Activated CD8-positive, alpha-beta memory T cell treated with anti-CD3 and anti-CD28 coated beads for 36 hours (primary cell): ENCODE measurements around the gene TBL1X. TPM values are rescaled to one million over a fixed set of nuclear protein-coding genes. Genes with fewer than 3 reads are reported as not detected.

Source experiments
- CTCF ChIA-PET: fragments of 350-600 bp; sonication (Branson Sonifier 250); formaldehyde crosslinking; loops from one replicate; lab custom pipeline; 2021; ENCODE audit warnings: antibody characterized with exemption; lab: Charles Lee
- POLR2A ChIA-PET: fragments of 350-600 bp; sonication (Branson Sonifier 250); formaldehyde crosslinking; loops from one replicate; lab custom pipeline; 2021; ENCODE audit warnings: antibody characterized with exemption; lab: Charles Lee
- total RNA-seq, 2 experiments: library from RNA; stranded (reverse); gene quantifications; one replicate each; pipeline ENCODE4 v1.2.3, GENCODE V29; 2021

Gene TBL1X
- total RNA-seq, 2 experiments from 2014 or later, result 34.0 to 35.5 TPM

GRCh38 chrX:9708923-9709553 is 244.2 kb downstream of the TBL1X start:
- ChIA-PET POLR2A (no interaction called here), CTCF (no interaction called here)

GRCh38 chrX:9710332-9710731 is 245.5 kb downstream of the TBL1X start:
- ChIA-PET CTCF (no interaction called here), POLR2A (no interaction called here)

- ChIA-PET CTCF (no interaction called here), POLR2A (no interaction called here)
Observed at GRCh38 chrX:9717376-9717775, 252.5 kb downstream of the TBL1X start.

GRCh38 chrX:9724711-9725110 is 259.9 kb downstream of the TBL1X start:
- POLR2A ChIA-PET, result no interaction called here
- CTCF ChIA-PET, result no interaction called here

- ChIA-PET CTCF (no interaction called here), POLR2A (no interaction called here)
Observed at GRCh38 chrX:9728261-9728660, 263.4 kb downstream of the TBL1X start.

- POLR2A ChIA-PET, result no interaction called here
- CTCF ChIA-PET, result no interaction called here
Observed at GRCh38 chrX:9729171-9729885, 264.5 kb downstream of the TBL1X start.

- ChIA-PET CTCF (no interaction called here), POLR2A (no interaction called here)
Observed at GRCh38 chrX:9730078-9730477, 265.2 kb downstream of the TBL1X start.

- ChIA-PET POLR2A (no interaction called here), CTCF (no interaction called here)
Observed at GRCh38 chrX:9730752-9731151, 265.9 kb downstream of the TBL1X start.

- CTCF ChIA-PET, result no interaction called here
- POLR2A ChIA-PET, result no interaction called here
Observed at GRCh38 chrX:9737363-9737762, 272.5 kb downstream of the TBL1X start.

- ChIA-PET CTCF (no interaction called here), POLR2A (no interaction called here)
Observed at GRCh38 chrX:9738151-9738550, 273.3 kb downstream of the TBL1X start.

GRCh38 chrX:9739130-9739529 is 274.3 kb downstream of the TBL1X start:
- CTCF ChIA-PET, result no interaction called here
- POLR2A ChIA-PET, result no interaction called here

- CTCF ChIA-PET, result no interaction called here
- POLR2A ChIA-PET, result no interaction called here
Observed at GRCh38 chrX:9745417-9746115, 280.7 kb downstream of the TBL1X start.

GRCh38 chrX:9746148-9746888 is 281.5 kb downstream of the TBL1X start:
- CTCF ChIA-PET, result no interaction called here
- POLR2A ChIA-PET, result no interaction called here

- ChIA-PET CTCF (no interaction called here), POLR2A (no interaction called here)
Observed at GRCh38 chrX:9747644-9748043, 282.8 kb downstream of the TBL1X start.

- POLR2A ChIA-PET, result no interaction called here
- CTCF ChIA-PET, result no interaction called here
Observed at GRCh38 chrX:9749146-9749692, 284.4 kb downstream of the TBL1X start.

GRCh38 chrX:9757366-9757765 is 292.5 kb downstream of the TBL1X start:
- ChIA-PET CTCF (no interaction called here), POLR2A (no interaction called here)

GRCh38 chrX:9758021-9758638 is 293.3 kb downstream of the TBL1X start:
- ChIA-PET POLR2A (no interaction called here), CTCF (no interaction called here)

- POLR2A ChIA-PET, result no interaction called here
Observed at GRCh38 chrX:9759337-9759736, 294.5 kb downstream of the TBL1X start.

GRCh38 chrX:9765072-9765736 is 300.3 kb downstream of the TBL1X start:
- POLR2A ChIA-PET, result no interaction called here
- CTCF ChIA-PET, result no interaction called here

More at GRCh38 chrX:9759337-9759736, 294.5 kb downstream of the TBL1X start:
- CTCF ChIA-PET, result no interaction called here
